ENCODE results near the gene C10orf143. TPM values are rescaled to one million over a fixed set of nuclear protein-coding genes. Genes with fewer than 3 reads are reported as not detected.

The C10orf143 gene
- total RNA-seq, 2 donors from 2014 or later, result 1.5 to 1.9 TPM

DNA sequence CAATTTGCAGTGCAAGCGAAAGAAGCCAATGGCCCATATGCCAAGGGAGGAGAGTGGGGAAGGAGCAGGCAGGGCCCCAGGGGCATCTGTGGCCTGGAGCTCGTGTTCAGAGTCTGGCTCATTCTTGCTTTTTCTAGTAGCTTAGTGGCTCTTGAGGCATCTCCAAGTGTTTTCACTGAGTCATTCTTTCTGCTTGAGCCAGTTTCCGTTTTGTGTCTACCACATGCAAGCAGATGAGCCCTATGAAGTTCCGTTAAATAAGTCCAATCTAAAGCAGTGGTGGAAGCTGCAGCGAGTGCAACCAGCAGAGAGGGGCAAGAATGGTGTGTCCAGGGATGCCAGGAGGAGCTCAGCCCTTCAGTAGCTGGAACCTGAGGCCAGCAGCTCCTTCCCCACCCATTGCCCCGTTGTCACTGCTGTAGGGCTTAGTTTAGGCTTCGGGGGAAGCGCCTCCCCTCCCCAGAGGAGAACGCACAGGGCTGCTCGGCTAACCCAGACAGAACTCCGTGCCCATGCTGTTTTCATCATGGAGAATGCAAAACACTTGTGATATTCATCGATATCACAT lies 89.2 kb downstream of the C10orf143 start:
- H3K36me3 ChIP-seq (ENCODE audit: control insufficient read depth, insufficient read depth, low read length), result no peaks in the 10 kb centered on the region
- Mint-ChIP-seq H3K27me3 (ENCODE audit: insufficient read depth) (no peaks in the 10 kb centered on the region), H3K4me3 (no peak overlapping the region), H3K27ac (no peak overlapping the region), H3K4me1 (no peaks in the 10 kb centered on the region), H3K36me3 (ENCODE audit: low read depth) (no peaks in the 10 kb centered on the region), H3K9me3 (no peaks in the 10 kb centered on the region)
- H3K4me1 ChIP-seq (ENCODE audit: control insufficient read depth, insufficient read depth, low read length), result no peaks in the 10 kb centered on the region
- no peak overlapping the region for H3K27ac ChIP-seq (ENCODE audit: low read depth, low read length)
- H3K27me3 ChIP-seq (ENCODE audit: control insufficient read depth, insufficient read depth, low read length, poor library complexity, severe bottlenecking), result no peaks in the 10 kb centered on the region
- DNase-seq, result no peak
- WGBS, 2 experiments (ENCODE audit: insufficient coverage in 1 of 2, insufficient read length in 1 of 2), result 93% methylated on average over 9 to 12 of the region's 12 CpGs
- H3K9me3 ChIP-seq (ENCODE audit: control insufficient read depth, low read length), result no peaks in the 10 kb centered on the region
- TF ChIP-seq, protein P1, sequence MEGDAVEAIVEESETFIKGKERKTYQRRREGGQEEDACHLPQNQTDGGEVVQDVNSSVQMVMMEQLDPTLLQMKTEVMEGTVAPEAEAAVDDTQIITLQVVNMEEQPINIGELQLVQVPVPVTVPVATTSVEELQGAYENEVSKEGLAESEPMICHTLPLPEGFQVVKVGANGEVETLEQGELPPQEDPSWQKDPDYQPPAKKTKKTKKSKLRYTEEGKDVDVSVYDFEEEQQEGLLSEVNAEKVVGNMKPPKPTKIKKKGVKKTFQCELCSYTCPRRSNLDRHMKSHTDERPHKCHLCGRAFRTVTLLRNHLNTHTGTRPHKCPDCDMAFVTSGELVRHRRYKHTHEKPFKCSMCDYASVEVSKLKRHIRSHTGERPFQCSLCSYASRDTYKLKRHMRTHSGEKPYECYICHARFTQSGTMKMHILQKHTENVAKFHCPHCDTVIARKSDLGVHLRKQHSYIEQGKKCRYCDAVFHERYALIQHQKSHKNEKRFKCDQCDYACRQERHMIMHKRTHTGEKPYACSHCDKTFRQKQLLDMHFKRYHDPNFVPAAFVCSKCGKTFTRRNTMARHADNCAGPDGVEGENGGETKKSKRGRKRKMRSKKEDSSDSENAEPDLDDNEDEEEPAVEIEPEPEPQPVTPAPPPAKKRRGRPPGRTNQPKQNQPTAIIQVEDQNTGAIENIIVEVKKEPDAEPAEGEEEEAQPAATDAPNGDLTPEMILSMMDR (conservative IDR thresholded peaks at IDR 0.05), result no peak
- no peak overlapping the region for H3K4me3 ChIP-seq (ENCODE audit: low read length)
- H3K9ac ChIP-seq (ENCODE audit: extremely low read depth, low read length, poor library complexity, severe bottlenecking), result no peak overlapping the region

DNA sequence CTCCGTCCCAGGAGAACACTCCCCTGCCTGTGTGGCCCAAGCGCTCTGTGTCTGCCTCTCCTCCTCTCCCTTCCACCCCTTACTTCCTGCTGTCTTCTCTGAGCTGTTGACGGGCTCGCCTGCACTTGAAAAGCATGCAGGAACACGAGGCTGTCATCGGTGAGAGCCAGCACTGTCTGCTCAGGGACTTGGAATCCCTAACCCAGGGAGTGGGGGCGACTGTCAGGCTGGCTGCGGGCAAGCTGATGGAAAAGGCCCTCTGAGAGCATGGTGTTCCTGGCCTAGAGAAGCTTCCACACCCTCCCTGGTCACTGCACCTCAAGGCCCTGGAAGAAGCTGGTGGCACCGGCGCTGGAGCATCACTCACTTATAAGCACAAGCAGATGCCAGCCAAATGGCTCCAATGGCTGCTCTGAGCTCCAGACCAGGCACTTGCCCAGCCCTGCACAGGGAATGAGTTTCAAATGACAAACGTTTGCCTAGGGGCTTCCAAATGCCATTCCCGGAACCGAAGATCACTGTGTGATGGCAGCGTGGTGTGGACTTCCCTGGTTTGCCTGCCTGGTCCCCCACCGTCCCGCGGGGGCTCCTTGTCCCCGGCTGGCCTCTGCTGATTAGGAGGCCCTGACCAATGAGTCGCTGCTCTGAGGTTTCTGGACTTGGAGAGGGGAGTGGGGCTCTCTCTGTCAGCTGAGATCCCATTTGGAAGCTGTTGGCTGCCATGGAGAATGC lies 89.8 kb downstream of the C10orf143 start:
- H3K27me3 Mint-ChIP-seq (ENCODE audit: insufficient read depth), result no peaks in the 10 kb centered on the region
- H3K9me3 Mint-ChIP-seq, result no peaks in the 10 kb centered on the region
- no peak overlapping the region for H3K9ac ChIP-seq (ENCODE audit: extremely low read depth, low read length, poor library complexity, severe bottlenecking)
- no peak overlapping the region for H3K4me3 Mint-ChIP-seq
- TF ChIP-seq, protein P1 (conservative IDR thresholded peaks at IDR 0.05), result no peak
- H3K27me3 ChIP-seq (ENCODE audit: control insufficient read depth, insufficient read depth, low read length, poor library complexity, severe bottlenecking), result no peaks in the 10 kb centered on the region
- no peaks in the 10 kb centered on the region for H3K4me1 ChIP-seq (ENCODE audit: control insufficient read depth, insufficient read depth, low read length)
- H3K4me1 Mint-ChIP-seq, result no peaks in the 10 kb centered on the region
- peak; percentile 45 for DNase-seq
- H3K27ac Mint-ChIP-seq, result no peak overlapping the region
- no peaks in the 10 kb centered on the region for H3K36me3 Mint-ChIP-seq (ENCODE audit: low read depth)
- H3K4me3 ChIP-seq (ENCODE audit: low read length), result no peak overlapping the region
- no peaks in the 10 kb centered on the region for H3K9me3 ChIP-seq (ENCODE audit: control insufficient read depth, low read length)
- WGBS, 2 experiments (ENCODE audit: insufficient coverage in 1 of 2, insufficient read length in 1 of 2), result 85 to 87% methylated on average over 6 to 19 of the region's 19 CpGs
- no peak overlapping the region for H3K27ac ChIP-seq (ENCODE audit: low read depth, low read length)
- no peaks in the 10 kb centered on the region for H3K36me3 ChIP-seq (ENCODE audit: control insufficient read depth, insufficient read depth, low read length)

DNA sequence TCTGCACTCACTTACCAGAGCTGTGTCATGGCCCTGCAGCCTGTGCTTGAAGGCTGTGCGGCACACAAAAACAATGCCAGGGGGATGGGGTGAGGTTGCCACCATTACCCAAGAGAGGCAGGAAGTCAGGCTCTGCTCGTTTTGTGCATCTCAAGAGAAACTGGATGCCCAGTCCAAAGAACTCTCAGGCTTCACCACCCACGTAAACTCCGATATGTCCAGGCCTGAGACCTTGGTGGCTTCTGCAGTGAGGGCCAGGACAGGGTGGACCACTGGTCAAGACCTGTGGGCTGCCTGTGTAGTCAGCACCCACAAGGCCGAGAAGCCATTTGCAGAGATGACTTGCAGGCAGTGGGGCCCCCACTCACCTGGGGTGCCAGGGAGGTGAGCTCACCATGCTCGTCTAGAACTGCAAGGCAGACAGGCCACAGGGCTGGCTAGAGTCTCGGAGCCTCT lies 91.9 kb downstream of the C10orf143 start:
- H3K36me3 Mint-ChIP-seq (ENCODE audit: low read depth), result no peaks in the 10 kb centered on the region
- H3K4me1 Mint-ChIP-seq, result no peaks in the 10 kb centered on the region
- TF ChIP-seq, protein P1 (conservative IDR thresholded peaks at IDR 0.05), result no peak
- Histone ChIP-seq H3K4me1 (ENCODE audit: control insufficient read depth, insufficient read depth, low read length) (no peaks in the 10 kb centered on the region), H3K27me3 (ENCODE audit: control insufficient read depth, insufficient read depth, low read length, poor library complexity, severe bottlenecking) (no peaks in the 10 kb centered on the region), H3K27ac (ENCODE audit: low read depth, low read length) (no peak overlapping the region), H3K36me3 (ENCODE audit: control insufficient read depth, insufficient read depth, low read length) (no peaks in the 10 kb centered on the region), H3K4me3 (ENCODE audit: low read length) (no peak overlapping the region), H3K9me3 (ENCODE audit: control insufficient read depth, low read length) (no peaks in the 10 kb centered on the region), H3K9ac (ENCODE audit: extremely low read depth, low read length, poor library complexity, severe bottlenecking) (no peak overlapping the region)
- H3K9me3 Mint-ChIP-seq, result no peaks in the 10 kb centered on the region
- H3K27ac Mint-ChIP-seq, result no peak overlapping the region
- no peak overlapping the region for H3K4me3 Mint-ChIP-seq
- DNase-seq, result no peak
- WGBS, 2 experiments (ENCODE audit: insufficient coverage in 1 of 2, insufficient read length in 1 of 2), result 85 to 97% methylated on average over 5 to 7 of the region's 7 CpGs
- peaks cover 2% of the 10 kb centered on the region for H3K27me3 Mint-ChIP-seq (ENCODE audit: insufficient read depth)
